Liver (tissue), 2 donors: ENCODE data around the gene PDE4B.

ENCODE experiments used
- TF ChIP-seq, protein P1 (sequence below): IDR thresholded peaks from 2 replicates; pipeline ENCODE4 v1.6.1; 2016; ENCODE audit warnings: antibody characterized with exemption
- TF ChIP-seq, protein P2 (sequence below): fragments of 150-350 bp; IDR thresholded peaks from 2 replicates; pipeline ENCODE4 v1.5.1; 2017; ENCODE audit warnings: improper control_type of control experiment, low read depth, low read length; ENCODE audit not compliant: missing input control
- donor health status: healthy.

DNA sequence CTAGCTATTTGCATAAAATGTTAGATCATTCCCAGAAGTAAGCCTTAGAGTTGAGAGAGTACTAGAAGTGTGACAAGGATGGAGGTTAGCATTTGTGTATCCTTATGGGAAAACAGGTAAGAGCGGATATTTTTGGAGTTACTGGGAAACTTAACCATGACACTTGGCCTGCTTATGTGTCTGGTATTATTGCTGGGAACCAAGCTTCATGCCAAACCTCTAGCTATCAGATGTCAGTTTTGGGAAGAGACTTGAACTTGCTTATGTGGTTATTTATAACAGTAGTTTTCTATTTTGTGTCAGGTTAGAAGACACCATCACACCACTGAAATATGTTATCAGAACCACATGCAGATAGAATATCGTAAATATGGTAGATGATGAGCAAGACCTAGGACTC is 511.0 kb downstream of the PDE4B start:
- TF ChIP-seq, protein P1, sequence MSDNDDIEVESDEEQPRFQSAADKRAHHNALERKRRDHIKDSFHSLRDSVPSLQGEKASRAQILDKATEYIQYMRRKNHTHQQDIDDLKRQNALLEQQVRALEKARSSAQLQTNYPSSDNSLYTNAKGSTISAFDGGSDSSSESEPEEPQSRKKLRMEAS: no peak
- TF ChIP-seq, protein P2, sequence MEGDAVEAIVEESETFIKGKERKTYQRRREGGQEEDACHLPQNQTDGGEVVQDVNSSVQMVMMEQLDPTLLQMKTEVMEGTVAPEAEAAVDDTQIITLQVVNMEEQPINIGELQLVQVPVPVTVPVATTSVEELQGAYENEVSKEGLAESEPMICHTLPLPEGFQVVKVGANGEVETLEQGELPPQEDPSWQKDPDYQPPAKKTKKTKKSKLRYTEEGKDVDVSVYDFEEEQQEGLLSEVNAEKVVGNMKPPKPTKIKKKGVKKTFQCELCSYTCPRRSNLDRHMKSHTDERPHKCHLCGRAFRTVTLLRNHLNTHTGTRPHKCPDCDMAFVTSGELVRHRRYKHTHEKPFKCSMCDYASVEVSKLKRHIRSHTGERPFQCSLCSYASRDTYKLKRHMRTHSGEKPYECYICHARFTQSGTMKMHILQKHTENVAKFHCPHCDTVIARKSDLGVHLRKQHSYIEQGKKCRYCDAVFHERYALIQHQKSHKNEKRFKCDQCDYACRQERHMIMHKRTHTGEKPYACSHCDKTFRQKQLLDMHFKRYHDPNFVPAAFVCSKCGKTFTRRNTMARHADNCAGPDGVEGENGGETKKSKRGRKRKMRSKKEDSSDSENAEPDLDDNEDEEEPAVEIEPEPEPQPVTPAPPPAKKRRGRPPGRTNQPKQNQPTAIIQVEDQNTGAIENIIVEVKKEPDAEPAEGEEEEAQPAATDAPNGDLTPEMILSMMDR: no peak
